CD4-positive, alpha-beta T cell treated with Interleukin-21 for 1 hour (primary cell): ENCODE results near the gene NT5C3B.
"Not testable (repeated sequence)": the region's sequence is repeated elsewhere in the genome, so short reads cannot be mapped to it uniquely, and the experiment has no call there.

ENCODE experiments used
- DNase-seq: peaks from one replicate; pipeline ENCODE4 v3.0.0-alpha.2; 2020

NT5C3B gene

DNA sequence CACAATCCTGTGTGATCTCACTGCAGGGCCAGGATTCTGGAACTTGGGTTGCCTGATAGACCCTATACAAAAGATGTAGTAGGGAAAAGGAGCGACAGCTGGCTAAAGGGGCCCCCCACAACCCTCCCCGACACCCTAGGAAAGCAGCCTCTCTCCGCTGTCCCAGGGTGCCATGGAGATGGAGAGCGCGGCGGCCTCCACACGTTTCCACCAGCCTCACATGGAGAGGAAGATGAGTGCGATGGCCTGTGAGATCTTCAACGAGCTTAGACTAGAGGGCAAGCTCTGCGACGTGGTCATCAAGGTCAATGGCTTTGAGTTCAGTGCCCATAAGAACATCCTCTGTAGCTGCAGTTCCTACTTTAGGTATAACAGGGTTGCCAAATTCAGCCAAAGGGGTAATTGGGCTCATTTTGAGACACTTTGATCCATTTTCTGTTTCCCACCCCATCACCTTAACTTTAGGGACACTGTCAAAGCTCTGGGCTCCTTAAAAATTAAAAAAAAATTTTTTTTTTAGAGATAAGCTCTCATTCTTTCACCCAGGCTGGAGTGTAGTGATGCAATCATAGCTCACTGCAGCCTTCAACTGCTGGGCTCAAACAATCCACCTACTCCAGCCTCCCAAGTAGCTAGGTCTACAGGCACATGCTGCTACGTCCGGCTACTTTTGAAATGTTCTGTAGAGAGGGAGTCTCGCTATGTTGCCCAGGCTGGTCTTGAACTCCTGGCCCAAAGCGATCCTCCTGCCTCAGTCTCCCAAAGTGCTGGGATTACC lies 1.9 kb upstream of the NT5C3B start, which contains the start of gene KLHL10:
Gene KLHL10 (plus strand): TSS at position 65 of the 778 bp plus-strand sequence. CDS start 108 bp downstream, at position 173.
- no peak for DNase-seq

DNA sequence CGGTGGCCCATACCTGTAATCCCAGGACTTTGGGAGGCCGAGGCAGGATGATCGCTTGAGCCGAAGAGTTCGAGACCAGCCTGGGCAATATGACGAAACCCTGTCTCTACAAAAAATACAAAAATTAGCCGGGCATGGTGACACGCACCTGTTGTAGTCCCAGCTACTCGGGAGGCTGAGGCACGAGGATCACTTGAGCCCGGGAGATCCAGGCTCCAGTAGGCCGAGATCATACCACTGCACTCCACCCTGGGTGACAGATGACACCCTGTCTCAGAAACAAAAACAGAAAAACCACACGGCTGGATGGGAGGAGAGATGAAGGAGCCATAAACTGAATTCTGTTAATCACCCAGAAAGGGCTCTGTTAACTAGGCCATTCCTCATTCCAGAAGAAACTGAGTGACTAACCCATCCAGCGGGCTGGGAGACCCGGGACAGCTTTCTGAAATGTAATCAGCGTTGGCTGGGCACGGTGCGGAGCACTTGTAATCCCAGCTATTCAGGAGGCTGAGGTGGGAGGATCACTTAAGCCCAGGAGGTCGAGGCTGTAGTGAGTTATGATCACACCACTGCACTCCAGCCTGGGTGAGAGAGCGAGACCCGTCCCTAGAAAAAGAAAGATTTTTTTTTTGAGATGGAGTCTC lies 641 bp upstream of the NT5C3B start:
- no peak for DNase-seq

DNA sequence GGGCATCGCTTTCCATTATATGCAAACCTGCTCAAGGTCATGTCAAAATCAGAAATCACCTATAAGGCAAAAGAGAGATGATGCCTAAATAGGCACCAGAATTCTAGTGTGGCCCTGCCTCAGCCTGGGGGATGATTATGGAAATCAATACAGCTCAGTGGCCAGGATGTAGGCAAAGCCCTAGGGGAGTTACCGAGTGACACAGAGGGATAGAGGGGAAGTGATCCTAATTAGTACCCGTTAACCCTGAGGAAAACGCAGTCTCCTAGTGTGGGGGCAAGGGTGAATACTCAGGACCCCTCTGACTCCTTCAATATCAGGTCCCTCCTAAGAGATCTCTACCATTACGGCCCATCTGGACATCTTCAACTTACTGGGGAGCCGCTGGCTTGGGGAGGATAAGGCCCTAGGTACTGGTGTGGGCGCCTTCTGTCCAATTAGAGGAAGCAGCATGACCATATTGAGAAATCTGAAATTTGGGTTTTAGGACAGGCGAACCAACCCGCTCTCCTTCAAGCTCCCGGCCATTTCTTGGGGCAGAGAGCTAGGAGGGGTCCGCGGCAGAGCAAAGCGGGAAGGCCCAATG lies 725 bp downstream of the NT5C3B start:
- peak; percentile 1 for DNase-seq

DNA sequence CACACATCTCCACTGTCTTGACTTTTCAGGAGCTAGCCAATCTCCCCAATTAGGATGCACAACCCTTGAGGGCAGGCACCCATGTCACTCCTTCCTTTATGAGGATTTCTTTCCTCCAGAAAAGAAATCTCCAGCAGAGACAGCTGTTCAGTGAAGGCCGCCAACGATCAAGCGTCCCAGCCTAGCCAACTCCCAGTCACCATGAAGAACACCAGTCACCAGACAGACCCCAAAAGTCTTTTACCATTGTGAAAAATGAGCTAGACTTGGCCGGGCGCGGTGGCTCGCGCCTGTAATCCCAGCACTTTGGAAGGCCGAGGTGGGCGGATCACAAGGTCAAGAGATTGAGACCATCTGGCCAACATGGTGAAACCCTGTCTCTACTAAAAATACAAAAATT lies 6.1 kb downstream of the NT5C3B start:
- DNase-seq: not testable (repeated sequence)

DNA sequence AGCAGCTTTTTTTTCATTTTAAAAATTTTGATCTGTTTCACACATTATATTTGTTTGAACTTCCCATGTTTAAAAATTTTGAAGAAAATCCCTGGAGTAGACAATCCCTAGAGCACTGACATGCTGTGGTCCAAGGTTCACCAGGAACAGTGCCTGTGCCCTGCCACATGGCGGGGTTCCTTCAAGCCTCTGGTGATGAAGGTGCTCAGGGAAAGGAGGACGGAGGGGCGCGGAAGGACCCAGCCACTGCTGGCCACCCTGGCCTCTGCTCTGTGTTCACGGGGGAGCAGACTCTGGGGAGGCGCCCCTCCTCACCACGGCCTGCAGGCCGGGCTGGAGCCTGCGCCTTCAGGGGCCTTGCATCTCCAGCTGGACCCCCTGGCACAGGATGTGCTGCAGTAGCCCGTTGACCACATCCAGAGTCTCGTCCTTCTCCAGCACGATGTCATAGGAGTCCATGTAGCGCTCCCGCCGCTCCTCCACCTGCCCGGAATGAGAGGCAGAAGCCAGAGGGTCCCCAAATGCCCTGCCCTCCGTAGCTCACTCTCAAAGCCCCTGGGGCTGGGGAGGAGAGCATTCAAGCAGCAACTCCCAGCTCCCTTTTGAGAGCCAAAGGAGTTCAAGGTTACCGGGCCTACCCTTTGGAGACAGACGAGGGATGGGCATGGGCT lies 10.7 kb downstream of the NT5C3B start:
- no peak for DNase-seq

DNA sequence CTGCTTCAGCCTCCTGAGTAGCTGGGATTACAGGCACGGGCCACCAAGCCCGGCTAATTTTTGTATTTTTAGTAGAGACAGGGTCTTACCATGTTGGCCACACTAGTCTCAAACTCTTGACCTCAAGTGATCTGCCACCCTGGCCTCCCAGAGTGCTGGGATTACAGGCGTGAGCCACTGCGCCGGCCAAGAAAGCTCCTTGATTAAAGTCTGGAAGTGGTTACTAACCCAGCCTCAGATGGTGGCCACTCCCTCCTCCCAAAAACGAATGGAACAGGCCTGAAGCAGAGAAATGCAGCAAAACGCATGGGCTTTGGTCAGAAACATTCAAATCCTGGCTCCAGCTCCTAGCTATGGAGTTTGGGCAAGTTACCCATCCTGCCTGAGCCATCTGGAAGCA lies 11.9 kb downstream of the NT5C3B start:
- no peak for DNase-seq

DNA sequence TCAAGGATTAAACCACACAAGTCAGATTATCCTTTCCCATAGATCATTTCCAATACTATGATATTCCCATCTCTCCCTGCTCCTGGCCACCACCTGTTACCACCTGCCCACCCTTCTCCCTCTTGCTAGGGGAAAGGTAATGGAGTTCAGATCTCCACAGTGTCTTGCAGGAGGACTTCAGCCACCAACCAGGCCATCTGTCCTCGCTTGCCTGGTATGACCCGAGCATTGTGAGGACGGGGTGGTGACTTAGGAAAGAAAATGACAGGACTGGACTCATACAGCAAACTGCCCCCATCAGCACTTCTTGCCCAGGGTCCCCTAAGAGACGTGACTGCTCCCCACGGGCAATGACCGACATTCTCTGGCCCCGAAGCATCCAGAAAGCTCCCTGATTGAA lies 12.5 kb downstream of the NT5C3B start:
- DNase-seq: no peak

DNA sequence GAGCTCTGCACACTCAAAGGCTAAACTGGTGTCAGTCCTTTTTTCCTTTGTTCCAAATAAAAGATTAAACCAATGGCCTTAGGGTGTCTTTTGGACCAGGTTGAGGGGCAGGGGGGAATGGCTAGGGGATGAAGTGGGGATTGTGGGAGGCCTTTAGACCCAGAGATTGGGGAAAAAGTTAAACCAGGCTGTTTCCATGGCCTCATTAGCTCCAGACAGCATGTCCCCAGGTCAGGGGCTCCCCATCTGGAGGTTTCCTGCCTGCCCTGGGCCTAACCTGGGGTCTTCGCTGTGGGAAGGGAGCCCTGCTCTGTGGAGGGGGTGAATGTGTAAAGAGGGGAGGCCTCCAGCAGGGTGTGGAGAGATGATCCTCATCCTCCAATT lies 12.9 kb downstream of the NT5C3B start:
- DNase-seq: no peak

DNA sequence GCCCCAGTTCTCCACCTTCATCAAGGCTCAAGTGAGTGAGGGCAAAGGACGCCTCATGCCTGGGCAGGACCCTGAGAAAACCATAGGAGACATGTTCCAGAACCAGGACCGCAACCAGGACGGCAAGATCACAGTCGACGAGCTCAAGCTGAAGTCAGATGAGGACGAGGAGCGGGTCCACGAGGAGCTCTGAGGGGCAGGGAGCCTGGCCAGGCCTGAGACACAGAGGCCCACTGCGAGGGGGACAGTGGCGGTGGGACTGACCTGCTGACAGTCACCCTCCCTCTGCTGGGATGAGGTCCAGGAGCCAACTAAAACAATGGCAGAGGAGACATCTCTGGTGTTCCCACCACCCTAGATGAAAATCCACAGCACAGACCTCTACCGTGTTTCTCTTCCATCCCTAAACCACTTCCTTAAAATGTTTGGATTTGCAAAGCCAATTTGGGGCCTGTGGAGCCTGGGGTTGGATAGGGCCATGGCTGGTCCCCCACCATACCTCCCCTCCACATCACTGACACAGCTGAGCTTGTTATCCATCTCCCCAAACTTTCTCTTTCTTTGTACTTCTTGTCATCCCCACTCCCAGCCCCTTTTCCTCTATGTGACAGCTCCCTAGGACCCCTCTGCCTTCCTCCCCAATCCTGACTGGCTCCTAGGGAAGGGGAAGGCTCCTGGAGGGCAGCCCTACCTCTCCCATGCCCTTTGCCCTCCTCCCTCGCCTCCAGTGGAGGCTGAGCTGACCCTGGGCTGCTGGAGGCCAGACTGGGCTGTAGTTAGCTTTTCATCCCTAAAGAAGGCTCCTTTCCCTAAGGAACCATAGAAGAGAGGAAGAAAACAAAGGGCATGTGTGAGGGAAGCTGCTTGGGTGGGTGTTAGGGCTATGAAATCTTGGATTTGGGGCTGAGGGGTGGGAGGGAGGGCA lies 13.6 kb downstream of the NT5C3B start:
- no peak for DNase-seq

DNA sequence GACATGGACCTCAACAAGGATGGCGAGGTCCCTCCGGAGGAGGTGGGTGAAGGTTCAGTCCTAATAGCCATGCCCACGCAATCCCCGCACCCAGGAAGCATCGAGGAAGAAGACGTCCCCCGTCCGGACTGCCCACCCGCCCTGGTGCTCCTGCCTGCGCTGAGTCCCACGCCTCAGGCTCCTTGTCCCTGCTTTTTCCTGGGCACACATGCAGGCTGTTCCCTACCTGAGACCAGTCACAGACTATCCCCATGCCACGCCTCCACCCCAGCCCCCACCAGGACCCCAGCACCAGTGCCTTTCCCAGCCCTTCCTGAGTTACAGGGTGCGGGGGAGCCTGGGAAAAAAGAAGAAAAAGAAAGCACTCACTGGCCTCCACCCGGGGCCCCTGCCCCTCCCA lies 14.3 kb downstream of the NT5C3B start:
- no peak for DNase-seq

DNA sequence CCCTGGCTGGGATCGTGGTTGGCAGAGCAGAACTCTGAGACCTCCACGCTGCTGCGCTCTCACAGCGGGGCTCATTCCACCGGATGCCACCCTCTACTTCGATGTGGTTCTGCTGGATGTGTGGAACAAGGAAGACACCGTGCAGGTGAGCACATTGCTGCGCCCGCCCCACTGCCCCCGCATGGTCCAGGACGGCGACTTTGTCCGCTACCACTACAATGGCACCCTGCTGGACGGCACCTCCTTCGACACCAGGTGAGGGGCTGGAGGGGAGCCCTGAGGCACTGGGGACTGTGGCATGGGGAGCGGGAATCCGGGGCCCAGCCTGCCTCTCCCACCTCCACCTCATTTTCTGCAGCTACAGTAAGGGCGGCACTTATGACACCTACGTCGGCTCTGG lies 18.0 kb downstream of the NT5C3B start:
- no peak for DNase-seq

DNA sequence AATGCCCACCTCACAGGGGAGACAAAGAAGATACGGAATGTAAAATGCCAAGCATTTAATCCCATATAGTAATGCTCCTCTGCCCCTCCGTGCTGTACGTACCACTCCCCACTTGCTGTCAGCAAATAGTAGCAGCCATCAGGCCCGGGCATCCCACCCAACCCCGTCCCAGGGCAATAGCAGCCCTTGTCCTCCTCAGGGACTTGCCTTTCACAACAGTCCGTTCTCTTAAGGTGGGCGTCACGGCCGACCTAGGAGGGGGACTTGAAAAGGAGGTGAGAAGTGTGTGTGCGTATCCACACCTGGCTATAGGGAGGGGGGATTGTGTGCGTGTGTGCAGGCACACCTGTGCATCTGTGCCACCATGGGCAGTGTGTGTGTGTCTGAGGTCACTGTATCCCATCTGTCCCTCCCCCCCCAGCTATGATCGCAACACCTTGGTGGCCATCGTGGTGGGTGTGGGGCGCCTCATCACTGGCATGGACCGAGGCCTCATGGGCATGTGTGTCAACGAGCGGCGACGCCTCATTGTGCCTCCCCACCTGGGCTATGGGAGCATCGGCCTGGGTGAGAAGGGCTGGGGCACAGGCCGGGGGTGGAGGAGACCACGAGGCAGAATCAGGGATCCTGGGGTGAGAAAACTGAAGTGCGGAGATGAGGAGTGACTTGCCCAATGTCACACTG lies 19.3 kb downstream of the NT5C3B start:
- DNase-seq: no peak

DNA sequence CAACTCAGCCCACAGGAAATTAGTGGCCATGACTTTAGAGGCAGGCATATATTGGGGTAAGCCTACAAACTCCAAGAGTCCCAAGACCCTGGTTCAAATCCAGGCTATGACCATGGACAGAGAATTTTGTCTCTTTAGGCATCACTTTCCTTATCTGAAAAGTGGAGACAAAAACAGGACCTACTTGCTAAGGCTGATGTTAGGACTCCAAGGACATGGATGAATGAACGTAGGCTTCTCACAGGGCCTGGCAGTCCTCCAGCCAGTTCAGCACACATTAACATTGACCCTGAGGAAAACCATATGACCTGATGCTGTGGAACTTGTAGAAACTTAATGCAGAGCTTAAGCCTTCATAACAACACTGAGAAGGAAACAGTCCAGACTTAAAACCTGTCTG lies 21.8 kb downstream of the NT5C3B start:
- no peak for DNase-seq

DNA sequence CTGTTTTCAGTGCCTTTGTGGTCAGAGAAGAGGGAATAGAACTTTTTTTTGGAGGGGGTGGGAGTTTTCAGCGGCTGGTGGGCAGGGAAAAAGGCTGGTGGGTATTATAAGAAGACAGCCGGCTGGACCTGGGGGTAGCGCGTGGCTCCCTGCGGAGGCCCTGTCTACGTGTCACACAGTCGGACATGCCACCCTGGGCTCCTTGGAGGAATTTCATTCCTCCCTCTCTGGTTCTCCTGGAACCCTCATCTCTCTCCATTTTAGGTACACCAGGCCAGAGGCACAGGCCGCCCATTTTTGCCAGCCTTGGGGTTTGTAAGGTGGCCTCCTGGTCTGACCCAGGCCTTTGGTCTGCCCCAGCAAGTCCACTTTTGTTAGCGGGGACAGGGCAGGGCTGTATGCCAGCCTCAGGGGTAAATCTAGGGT lies 22.3 kb downstream of the NT5C3B start:
- no peak for DNase-seq

DNA sequence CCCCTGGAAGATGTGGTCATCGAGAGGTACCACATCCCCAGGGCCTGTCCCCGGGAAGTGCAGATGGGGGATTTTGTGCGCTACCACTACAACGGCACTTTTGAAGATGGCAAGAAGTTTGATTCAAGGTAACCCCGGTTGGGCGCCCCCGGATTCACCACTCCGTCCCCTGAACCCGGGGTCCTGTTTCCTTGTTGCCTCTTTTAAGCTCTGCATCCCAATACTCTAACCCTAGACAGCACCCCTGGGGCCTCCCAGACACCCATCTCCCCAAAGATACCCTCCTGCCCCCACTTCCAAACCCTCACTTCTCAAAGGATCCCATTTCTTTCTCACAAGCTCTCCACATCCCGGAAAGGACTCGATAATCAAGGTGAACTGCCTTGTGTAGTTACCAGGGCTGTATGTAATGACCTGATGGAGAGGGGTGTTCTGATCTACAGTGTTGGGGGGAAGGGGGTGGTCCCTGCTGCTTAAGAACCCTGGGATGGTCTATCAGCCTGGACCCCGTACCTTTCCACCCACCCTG lies 22.8 kb downstream of the NT5C3B start:
- no peak for DNase-seq

DNA sequence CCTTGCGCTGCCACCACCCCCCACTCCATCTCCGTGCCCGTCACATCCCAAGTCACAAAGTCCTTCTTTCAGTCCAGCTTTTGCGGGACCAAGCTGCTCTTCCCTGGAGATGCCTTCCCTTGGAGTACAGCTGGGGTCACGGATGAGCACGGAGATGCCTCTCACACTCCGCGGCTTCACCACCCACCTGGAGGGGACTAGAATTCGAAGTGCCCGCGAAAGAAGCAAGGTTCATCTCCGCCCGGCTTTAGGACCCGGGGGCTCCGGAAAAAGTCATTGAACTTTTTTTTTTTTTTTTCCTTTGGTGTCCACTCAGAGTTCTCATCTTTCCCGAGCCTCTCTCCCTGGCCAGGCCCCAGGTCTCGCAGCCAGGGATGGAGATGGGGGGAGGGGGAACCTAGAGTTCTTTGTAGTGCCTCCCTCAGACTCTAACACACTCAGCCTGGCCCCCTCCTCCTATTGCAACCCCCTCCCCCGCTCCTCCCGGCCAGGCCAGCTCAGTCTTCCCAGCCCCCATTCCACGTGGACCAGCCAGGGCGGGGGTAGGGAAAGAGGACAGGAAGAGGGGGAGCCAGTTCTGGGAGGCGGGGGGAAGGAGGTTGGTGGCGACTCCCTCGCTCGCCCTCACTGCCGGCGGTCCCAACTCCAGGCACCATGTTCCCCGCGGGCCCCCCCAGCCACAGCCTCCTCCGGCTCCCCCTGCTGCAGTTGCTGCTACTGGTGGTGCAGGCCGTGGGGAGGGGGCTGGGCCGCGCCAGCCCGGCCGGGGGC lies 23.5 kb downstream of the NT5C3B start, which contains the start of gene FKBP10:
Gene FKBP10 (plus strand): TSS at position 624 of the 771 bp plus-strand sequence. CDS start 31 bp downstream, at position 655.
- peak; percentile 44 for DNase-seq

DNA sequence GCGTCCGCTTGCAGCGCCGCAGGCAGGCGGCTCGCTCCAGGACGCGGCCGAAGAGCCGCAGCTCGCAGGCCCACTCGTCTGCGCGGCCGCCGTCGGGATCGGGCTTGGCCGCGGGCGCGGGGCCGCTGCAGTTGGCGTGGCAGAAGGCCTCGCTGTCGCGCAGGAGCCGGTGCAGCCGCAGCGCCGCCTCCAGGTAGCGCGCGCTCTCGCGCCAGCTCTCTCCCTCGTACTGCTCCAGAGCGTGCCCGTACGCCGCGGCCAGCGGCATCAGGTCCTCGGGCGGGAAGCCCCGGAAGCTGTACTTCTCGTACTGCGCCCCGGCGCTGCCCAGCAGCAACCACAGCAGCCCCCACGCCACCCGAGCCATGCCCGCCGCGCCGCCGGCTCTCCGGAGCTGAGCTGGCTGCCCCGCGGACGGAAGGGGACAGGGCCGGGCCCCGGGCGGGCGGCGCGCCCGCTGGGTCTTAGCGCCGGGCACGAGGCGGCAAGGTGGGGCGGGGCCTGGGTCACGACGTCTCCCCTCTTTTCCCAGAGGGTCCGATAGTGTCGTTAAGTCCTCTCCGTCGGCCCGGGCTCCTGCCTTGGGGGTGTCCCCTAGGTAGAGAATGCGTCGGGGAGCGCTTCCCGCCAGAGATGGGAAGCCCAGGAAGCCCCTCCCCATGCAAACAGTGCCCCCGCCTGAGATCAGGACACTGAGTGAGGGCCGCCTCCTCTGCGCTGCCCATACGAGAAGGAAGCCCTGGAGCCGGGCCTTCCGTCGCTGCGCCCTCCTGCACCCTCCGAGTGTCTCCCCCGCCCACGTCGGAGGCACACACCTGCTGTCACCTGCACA lies 24.3 kb downstream of the NT5C3B start, which contains the start of gene P3H4:
Gene P3H4 (minus strand): TSS at position 401 of the 832 bp plus-strand sequence. CDS start 34 bp downstream, at position 367.
- peak; percentile 76 for DNase-seq

DNA sequence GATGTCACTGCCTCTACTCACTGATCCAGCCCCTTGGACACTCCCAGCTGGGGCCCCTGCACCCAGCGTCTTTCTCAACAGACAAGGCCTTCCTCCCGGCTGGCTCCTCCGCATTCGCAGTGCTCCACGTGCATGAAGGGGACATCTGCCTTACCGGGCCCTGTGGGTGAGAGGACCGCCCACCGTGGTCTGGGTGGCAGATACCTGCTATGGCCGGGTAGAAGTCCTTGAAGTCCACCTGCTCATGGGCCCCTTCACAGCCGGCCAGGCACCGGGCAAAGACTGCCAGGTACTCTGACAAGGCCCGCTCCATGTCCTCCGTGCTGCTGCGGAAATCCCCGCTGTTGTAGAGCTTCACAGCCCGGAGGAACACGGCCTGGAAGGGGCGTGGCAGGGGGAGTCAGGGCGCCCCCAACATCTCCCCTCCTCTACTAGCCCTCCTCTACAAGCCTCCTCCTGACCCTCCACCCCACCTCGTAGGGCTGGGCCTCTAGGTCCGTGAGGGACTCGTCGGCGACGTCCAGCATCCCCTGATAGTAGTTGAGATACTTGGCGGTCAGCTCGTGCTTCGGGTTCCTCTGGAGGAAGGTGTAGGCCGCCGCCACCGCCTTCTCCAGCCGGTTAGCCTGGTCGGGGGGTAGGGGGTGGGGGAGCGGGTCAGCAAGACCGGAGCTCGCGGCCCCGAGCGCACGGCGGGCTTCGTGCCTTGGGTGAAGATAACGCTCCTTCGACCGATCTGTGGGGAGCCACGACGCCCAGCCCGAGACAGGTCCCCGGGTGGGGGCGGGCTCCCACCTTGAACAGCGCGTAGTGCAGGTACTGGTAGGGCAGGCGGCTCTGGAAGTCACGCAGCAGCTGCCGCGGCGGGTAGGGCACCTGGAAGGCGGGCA lies 25.1 kb downstream of the NT5C3B start:
- no peak for DNase-seq
